ENCODE data around the gene EFCAB5. TPM values are rescaled to one million over a fixed set of nuclear protein-coding genes. Genes with fewer than 3 reads are reported as not detected.

Gene EFCAB5
- total and polyA plus RNA-seq, 2 of the 8 experiments (the other 6 are each of a cell fraction or from before 2014, with no cell fraction given), result 0.05 to 0.34 TPM

DNA sequence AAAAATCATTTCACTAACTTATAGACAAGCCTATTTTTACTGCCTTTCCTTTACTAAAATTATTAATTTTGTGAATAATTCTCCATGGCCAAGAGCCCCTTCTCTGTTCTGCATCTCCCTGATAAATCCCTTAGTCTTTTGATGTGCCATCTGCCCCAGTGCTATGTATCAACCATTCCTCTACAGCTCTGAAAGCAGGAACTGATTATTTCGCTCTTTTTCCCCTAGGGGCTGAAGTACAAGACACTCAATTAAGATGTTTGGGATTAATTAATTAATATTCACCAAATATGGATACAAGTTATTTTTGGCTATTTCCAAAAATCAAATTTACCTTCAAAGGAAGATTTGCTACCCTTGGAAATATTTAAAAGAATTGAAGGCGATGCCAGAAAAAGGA is 38.0 kb upstream of the EFCAB5 start (continued):
- TF ChIP-seq E2F6 (IDR thresholded peaks at IDR 0.05) (no peak), CBX5 (IDR thresholded peaks at IDR 0.05; ENCODE audit: low read depth, low read length) (no peak), KDM5A (IDR thresholded peaks at IDR 0.05; ENCODE audit: low read length) (no peak), SAP30 (IDR thresholded peaks at IDR 0.05; ENCODE audit: insufficient read depth, insufficient replicate concordance, low read length) (no peak), KDM4A (IDR thresholded peaks at IDR 0.05; ENCODE audit: low read depth, low read length, severe bottlenecking) (no peak), POU5F1 (IDR thresholded peaks at IDR 0.05; ENCODE audit: low read depth, low read length) (no peak), CHD2 (IDR thresholded peaks at IDR 0.05; ENCODE audit: low read length) (no peak)
